GM12892 (cell line): ENCODE measurements around the gene SERTAD3.

ENCODE experiments used
- POLR2A ChIP-seq: IDR thresholded peaks from 2 replicates; pipeline ENCODE4 v1.6.1; 2011; ENCODE audit warnings: low read depth, low read length, control low read depth
- POLR2AphosphoS5 ChIP-seq: IDR thresholded peaks from 2 replicates; pipeline ENCODE4 v1.6.1; 2011; ENCODE audit warnings: low read depth, low read length, control low read depth

DNA sequence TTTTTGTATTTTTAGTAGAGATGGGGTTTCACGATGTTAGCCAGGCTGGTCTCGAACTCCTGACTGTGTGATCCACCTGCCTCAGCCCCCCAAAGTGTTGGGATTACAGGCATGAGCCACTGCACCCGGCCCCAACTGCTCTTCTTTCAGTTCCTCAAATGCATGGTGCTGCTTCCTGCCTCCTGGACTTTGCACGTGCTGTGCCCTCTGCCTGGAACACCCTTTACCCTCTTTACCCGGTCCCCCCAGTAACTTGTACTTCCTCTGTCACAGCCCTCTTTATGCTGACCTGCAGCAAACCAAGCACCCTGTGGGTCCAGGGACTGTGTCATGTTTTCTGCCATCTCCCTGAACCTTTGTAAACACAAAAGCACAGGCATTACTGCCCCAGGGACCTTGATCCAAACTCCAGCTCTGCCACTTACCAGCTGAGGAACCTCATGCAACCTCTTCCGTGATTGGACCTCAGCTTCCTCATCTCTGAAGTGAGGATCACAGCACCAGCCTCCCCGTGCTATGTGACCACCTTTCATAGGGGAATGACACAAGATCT is 17.6 kb upstream of the SERTAD3 start:
- TF ChIP-seq POLR2A (no peak), POLR2AphosphoS5 (no peak)
